Liver (tissue), 9 donors: ENCODE measurements around the gene RUNX1. TPM values are rescaled to one million over a fixed set of nuclear protein-coding genes. Genes with fewer than 3 reads are reported as not detected.

Experiments
- DNase-seq: peaks from one replicate; pipeline ENCODE4 v3.0.0-alpha.2; 2017; ENCODE audit warnings: low spot score
- H3K27ac ChIP-seq, 2 donors: one replicate each; pipeline ENCODE4 v1.7.0; 2013; ENCODE audit warnings: inconsistent platforms in 2 of 2, low read length in 2 of 2, control low read depth in 1 of 2, low read depth in 1 of 2, mild to moderate bottlenecking in 1 of 2
- H3K27me3 ChIP-seq, 4 donors: one replicate each; pipeline versions ENCODE4 v1.6.1 to v1.7.0; 2013; ENCODE audit warnings: low read length in 3 of 4, inconsistent platforms in 1 of 4, mild to moderate bottlenecking in 1 of 4, moderate library complexity in 1 of 4; ENCODE audit not compliant: control insufficient read depth in 4 of 4, insufficient read depth in 4 of 4
- H3K36me3 ChIP-seq, 4 donors: one replicate each; pipeline versions ENCODE4 v1.6.1 to v1.7.0; 2013; ENCODE audit warnings: low read length in 3 of 4, mild to moderate bottlenecking in 3 of 4, low read depth in 1 of 4, moderate library complexity in 1 of 4; ENCODE audit not compliant: control insufficient read depth in 4 of 4, insufficient read depth in 3 of 4
- H3K4me1 ChIP-seq, 4 donors: one replicate each; pipeline versions ENCODE4 v1.6.1 to v1.7.0; 2013; ENCODE audit warnings: low read length in 3 of 4, mild to moderate bottlenecking in 3 of 4, moderate library complexity in 1 of 4; ENCODE audit not compliant: control insufficient read depth in 4 of 4, insufficient read depth in 4 of 4
- H3K4me3 ChIP-seq, 3 donors: one replicate each; pipeline versions ENCODE4 v1.6.1 to v1.7.0; 2013; ENCODE audit warnings: low read length in 3 of 3, control low read depth in 1 of 3, low read depth in 1 of 3, mild to moderate bottlenecking in 1 of 3
- H3K9ac ChIP-seq, 2 donors: one replicate each; pipeline ENCODE4 v1.7.0; 2013; ENCODE audit warnings: low read length in 2 of 2, mild to moderate bottlenecking in 2 of 2, moderate library complexity in 2 of 2, control low read depth in 1 of 2, low read depth in 1 of 2
- H3K9me3 ChIP-seq, 4 donors: one replicate each; pipeline versions ENCODE4 v1.6.1 to v1.7.0; 2013; ENCODE audit warnings: low read length in 3 of 4; ENCODE audit not compliant: control insufficient read depth in 4 of 4
- FOXA1 ChIP-seq: IDR thresholded peaks from 2 replicates; pipeline ENCODE4 v1.6.1; 2016; ENCODE audit warnings: antibody characterized with exemption
- FOXA2 ChIP-seq: IDR thresholded peaks from 2 replicates; pipeline ENCODE4 v1.6.1; 2016; ENCODE audit warnings: antibody characterized with exemption
- GABPA ChIP-seq, 2 donors: IDR thresholded peaks in 1 of 2; conservative IDR thresholded peaks in 1 of 2; 2 replicates each; pipeline ENCODE4 v1.6.1; 2016; ENCODE audit warnings: antibody characterized with exemption in 2 of 2, mild to moderate bottlenecking in 1 of 2, moderate library complexity in 1 of 2
- HNF4A ChIP-seq, 2 donors: conservative IDR thresholded peaks; 2 replicates each; pipeline ENCODE4 v1.6.1; 2016; ENCODE audit warnings: antibody characterized with exemption in 2 of 2, mild to moderate bottlenecking in 2 of 2
- HNF4G ChIP-seq: IDR thresholded peaks from 2 replicates; pipeline ENCODE4 v1.6.1; 2016; ENCODE audit warnings: antibody characterized with exemption
- JUND ChIP-seq, 2 donors: IDR thresholded peaks; 2 replicates each; pipeline ENCODE4 v1.6.1; 2016; ENCODE audit warnings: antibody characterized with exemption in 2 of 2
- NR2F2 ChIP-seq: IDR thresholded peaks from 2 replicates; pipeline ENCODE4 v1.6.1; 2016; ENCODE audit warnings: antibody characterized with exemption
- RAD21 ChIP-seq, 2 donors: IDR thresholded peaks; 2 replicates each; pipeline ENCODE4 v1.6.1; 2016; ENCODE audit warnings: antibody characterized with exemption in 2 of 2, mild to moderate bottlenecking in 2 of 2
- RXRA ChIP-seq, 2 donors: IDR thresholded peaks; 2 replicates each; pipeline ENCODE4 v1.6.1; 2017 to 2018; ENCODE audit warnings: antibody characterized with exemption in 2 of 2, mild to moderate bottlenecking in 1 of 2
- SP1 ChIP-seq: IDR thresholded peaks from 2 replicates; pipeline ENCODE4 v1.6.1; 2018; ENCODE audit warnings: antibody characterized with exemption, mild to moderate bottlenecking
- TAF1 ChIP-seq: conservative IDR thresholded peaks from 2 replicates; pipeline ENCODE4 v1.6.1; 2016; ENCODE audit warnings: antibody characterized with exemption, mild to moderate bottlenecking
- YY1 ChIP-seq: IDR thresholded peaks from 2 replicates; pipeline ENCODE4 v1.6.1; 2016; ENCODE audit warnings: antibody characterized with exemption, mild to moderate bottlenecking
- WGBS: extraction: QIAGEN DNeasy Blood & Tissue Kit; methylation state at CpG from one replicate; pipeline ENCODE4 v1.1.7; 2013; 5-methylcytosine and 5-hydroxymethylcytosine counted together
- polyA plus RNA-seq, 2 donors: library from polyadenylated mRNA; stranded (reverse) in 1 of 2; unstranded in 1 of 2; fragments of 200-250 nt in 1 of 2; fragments of >200 nt in 1 of 2; fragmentation: Nextera tagmentation in 1 of 2; extraction: Ambion mirVana in 1 of 2; gene quantifications; one replicate each; pipeline versions ENCODE4 v1.2.1 to v1.2.3, GENCODE V29; 2013 to 2015
- total RNA-seq, 2 donors: library from RNA; depleted of rRNA; stranded (reverse); fragments of >200 nt; gene quantifications; one replicate each; pipeline ENCODE4 v1.2.3, GENCODE V29; 2014
- TF ChIP-seq, protein P1 (sequence below): IDR thresholded peaks from 2 replicates; pipeline ENCODE4 v1.6.1; 2016; ENCODE audit warnings: antibody characterized with exemption, mild to moderate bottlenecking
- TF ChIP-seq, protein P2 (sequence below): IDR thresholded peaks from 2 replicates; pipeline ENCODE4 v1.6.1; 2016; ENCODE audit warnings: antibody characterized with exemption
- TF ChIP-seq, protein P3 (sequence below): fragments of 150-350 bp; IDR thresholded peaks from 2 replicates; pipeline ENCODE4 v1.5.1; 2017; ENCODE audit warnings: improper control_type of control experiment, low read depth, low read length; ENCODE audit not compliant: missing input control
- TF ChIP-seq, protein P4 (sequence below): IDR thresholded peaks from 2 replicates; pipeline ENCODE4 v1.6.1; 2016; ENCODE audit warnings: antibody characterized with exemption
- donor health status: healthy.
- donor health status: healthy.
- donor health status: healthy.
- donor health status: healthy.
- donor health status: healthy.

The RUNX1 gene
- total and polyA plus RNA-seq, 4 donors: 0.98 to 7.2 (median 3.1) TPM

DNA sequence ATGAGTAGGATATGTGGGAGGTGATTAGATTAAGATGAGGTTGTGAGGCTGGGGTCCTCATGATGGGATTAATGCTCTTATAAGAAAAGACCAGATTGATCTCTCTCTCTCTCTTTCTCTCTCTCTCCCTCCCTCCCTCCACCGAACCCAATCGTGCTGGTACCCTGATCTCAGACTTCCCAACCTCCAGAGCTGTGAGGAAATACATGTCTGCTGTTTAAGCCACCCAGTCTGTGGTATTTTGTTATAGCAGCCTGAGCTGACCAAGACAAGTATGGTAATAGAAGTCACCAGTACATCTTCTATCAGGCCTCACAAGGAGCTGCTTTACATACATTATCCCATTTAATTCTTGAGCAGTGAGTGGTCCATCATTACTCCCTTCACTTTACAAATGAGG, 149.8 kb downstream of the RUNX1 start:
- Histone ChIP-seq H3K27me3 (no peaks in the 10 kb centered on the region), H3K9ac (no peak overlapping the region), H3K9me3 (peaks cover 0 to 13% (median 6%) of the 10 kb centered on the region in 4 donors), H3K36me3 (no peaks in the 10 kb centered on the region), H3K27ac (no peak overlapping the region), H3K4me1 (no peaks in the 10 kb centered on the region), H3K4me3 (no peak overlapping the region)
- no peak for DNase-seq
- no peak for TF ChIP-seq HNF4A (conservative IDR thresholded peaks at IDR 0.05)
- WGBS: 92% methylated on average over 2 of the region's 2 CpGs

DNA sequence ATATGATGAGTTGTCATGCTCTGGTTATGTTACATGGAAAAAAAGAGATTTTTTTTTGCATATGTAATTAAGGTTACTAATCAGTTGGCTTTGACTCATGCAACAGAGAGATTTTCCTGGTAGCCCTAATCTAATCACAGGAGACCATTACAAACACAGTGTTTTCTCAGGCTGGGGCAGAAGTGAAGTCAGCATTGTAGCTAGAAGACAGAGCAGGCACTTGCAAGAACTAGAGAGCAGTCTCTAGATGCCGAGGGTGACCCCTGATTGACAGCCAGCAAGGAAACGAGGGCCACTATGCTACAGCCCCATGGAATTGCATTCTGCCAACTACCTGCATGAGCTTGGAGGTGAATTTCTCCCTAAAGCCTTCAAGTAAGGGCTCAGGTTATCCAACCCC, 151.3 kb downstream of the RUNX1 start:
- Histone ChIP-seq H3K9me3 (peaks cover 0 to 13% (median 6%) of the 10 kb centered on the region in 4 donors), H3K4me3 (no peak overlapping the region), H3K4me1 (no peaks in the 10 kb centered on the region), H3K9ac (no peak overlapping the region), H3K27ac (no peak overlapping the region), H3K36me3 (no peaks in the 10 kb centered on the region), H3K27me3 (peaks cover 0 to 2% (median 0%) of the 10 kb centered on the region in 4 donors)
- no peak for DNase-seq
- TF ChIP-seq, protein P1, sequence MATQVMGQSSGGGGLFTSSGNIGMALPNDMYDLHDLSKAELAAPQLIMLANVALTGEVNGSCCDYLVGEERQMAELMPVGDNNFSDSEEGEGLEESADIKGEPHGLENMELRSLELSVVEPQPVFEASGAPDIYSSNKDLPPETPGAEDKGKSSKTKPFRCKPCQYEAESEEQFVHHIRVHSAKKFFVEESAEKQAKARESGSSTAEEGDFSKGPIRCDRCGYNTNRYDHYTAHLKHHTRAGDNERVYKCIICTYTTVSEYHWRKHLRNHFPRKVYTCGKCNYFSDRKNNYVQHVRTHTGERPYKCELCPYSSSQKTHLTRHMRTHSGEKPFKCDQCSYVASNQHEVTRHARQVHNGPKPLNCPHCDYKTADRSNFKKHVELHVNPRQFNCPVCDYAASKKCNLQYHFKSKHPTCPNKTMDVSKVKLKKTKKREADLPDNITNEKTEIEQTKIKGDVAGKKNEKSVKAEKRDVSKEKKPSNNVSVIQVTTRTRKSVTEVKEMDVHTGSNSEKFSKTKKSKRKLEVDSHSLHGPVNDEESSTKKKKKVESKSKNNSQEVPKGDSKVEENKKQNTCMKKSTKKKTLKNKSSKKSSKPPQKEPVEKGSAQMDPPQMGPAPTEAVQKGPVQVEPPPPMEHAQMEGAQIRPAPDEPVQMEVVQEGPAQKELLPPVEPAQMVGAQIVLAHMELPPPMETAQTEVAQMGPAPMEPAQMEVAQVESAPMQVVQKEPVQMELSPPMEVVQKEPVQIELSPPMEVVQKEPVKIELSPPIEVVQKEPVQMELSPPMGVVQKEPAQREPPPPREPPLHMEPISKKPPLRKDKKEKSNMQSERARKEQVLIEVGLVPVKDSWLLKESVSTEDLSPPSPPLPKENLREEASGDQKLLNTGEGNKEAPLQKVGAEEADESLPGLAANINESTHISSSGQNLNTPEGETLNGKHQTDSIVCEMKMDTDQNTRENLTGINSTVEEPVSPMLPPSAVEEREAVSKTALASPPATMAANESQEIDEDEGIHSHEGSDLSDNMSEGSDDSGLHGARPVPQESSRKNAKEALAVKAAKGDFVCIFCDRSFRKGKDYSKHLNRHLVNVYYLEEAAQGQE: no peak
- TF ChIP-seq, protein P2, sequence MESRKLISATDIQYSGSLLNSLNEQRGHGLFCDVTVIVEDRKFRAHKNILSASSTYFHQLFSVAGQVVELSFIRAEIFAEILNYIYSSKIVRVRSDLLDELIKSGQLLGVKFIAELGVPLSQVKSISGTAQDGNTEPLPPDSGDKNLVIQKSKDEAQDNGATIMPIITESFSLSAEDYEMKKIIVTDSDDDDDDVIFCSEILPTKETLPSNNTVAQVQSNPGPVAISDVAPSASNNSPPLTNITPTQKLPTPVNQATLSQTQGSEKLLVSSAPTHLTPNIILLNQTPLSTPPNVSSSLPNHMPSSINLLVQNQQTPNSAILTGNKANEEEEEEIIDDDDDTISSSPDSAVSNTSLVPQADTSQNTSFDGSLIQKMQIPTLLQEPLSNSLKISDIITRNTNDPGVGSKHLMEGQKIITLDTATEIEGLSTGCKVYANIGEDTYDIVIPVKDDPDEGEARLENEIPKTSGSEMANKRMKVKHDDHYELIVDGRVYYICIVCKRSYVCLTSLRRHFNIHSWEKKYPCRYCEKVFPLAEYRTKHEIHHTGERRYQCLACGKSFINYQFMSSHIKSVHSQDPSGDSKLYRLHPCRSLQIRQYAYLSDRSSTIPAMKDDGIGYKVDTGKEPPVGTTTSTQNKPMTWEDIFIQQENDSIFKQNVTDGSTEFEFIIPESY: no peak
- TF ChIP-seq RXRA (IDR thresholded peaks at IDR 0.05): no peak
- TF ChIP-seq NR2F2: no peak
- no peak for TF ChIP-seq RAD21 (IDR thresholded peaks at IDR 0.05)
- TF ChIP-seq GABPA (IDR thresholded peaks at IDR 0.05 in 1 of 2, conservative IDR thresholded peaks at IDR 0.05 in 1 of 2): no peak
- TF ChIP-seq FOXA1: no peak
- TF ChIP-seq SP1: no peak
- no peak for TF ChIP-seq HNF4G
- TF ChIP-seq, protein P3, sequence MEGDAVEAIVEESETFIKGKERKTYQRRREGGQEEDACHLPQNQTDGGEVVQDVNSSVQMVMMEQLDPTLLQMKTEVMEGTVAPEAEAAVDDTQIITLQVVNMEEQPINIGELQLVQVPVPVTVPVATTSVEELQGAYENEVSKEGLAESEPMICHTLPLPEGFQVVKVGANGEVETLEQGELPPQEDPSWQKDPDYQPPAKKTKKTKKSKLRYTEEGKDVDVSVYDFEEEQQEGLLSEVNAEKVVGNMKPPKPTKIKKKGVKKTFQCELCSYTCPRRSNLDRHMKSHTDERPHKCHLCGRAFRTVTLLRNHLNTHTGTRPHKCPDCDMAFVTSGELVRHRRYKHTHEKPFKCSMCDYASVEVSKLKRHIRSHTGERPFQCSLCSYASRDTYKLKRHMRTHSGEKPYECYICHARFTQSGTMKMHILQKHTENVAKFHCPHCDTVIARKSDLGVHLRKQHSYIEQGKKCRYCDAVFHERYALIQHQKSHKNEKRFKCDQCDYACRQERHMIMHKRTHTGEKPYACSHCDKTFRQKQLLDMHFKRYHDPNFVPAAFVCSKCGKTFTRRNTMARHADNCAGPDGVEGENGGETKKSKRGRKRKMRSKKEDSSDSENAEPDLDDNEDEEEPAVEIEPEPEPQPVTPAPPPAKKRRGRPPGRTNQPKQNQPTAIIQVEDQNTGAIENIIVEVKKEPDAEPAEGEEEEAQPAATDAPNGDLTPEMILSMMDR: no peak
- TF ChIP-seq JUND (IDR thresholded peaks at IDR 0.05): no peak
- TF ChIP-seq, protein P4, sequence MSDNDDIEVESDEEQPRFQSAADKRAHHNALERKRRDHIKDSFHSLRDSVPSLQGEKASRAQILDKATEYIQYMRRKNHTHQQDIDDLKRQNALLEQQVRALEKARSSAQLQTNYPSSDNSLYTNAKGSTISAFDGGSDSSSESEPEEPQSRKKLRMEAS: no peak
- TF ChIP-seq TAF1: no peak
- no peak for TF ChIP-seq YY1
- no peak for TF ChIP-seq HNF4A (conservative IDR thresholded peaks at IDR 0.05)
- no peak for TF ChIP-seq FOXA2
- WGBS: 69% methylated on average over 2 of the region's 2 CpGs
